Measurements from ENCODE around the gene SNRNP35.
"Not testable (repeated sequence)": the region's sequence is repeated elsewhere in the genome, so short reads cannot be mapped to it uniquely, and the experiment has no call there.

Gene SNRNP35

GRCh38 chr12:123491056-123491455 is 33.1 kb downstream of the SNRNP35 start:
- DNase-seq: no peak

DNA sequence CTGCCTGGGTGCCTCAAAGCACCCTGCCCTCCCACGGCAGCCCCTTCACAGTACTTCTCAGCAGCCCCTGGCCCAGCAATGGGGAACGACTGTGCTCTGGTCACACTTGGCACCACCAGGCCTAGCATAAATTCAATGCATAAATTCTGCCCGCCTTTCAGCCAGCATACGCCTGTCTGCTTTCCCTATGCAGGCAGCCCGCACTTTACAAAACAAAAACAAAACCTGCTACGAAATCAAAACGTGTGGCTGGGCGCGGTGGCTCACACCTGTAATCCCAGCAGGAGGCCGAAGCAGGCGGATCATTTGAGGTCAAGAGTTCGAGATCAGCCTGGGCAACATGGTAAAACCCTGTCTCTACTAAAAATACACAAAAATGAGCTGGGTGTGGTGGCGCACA is 33.5 kb downstream of the SNRNP35 start:
- DNase-seq: no peak

GRCh38 chr12:123492339-123493039 is 34.5 kb downstream of the SNRNP35 start:
- DNase-seq: peak in 1 of 2 experiments; percentile 7

DNA sequence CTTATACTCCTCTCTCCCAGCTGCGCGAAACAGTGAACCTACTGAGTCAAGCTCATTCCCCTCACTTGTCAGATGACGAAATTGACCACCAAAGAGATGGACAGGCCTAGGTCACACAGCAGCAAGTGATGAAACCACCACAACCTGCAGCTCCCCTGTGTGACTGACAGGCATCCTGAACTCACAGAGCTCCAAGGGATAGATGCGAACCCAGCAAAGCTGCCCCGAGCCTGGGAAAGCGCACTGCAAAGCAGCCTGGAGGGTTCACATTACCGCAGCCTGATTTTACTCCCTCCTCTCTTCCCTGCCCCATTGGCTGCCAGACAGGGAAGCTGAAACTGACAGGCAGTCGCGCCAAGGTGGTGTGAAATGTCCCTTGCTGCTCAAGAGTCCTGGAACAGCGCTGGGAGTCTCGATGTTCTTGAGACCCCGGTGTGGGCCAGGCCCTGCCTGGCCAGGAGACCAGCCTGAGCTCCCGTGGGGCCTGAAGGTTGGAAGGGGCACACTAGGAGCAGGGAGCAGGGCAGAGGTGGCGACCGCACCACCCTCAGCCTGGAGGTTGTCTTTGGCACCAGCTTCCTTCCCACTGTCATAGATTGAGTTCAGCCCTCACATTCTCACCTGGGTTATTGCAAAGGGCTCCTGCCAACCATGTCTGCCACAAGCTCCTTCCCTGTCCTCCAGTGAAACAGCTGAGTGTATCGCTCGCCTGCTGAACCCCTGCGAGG is 36.3 kb downstream of the SNRNP35 start:
- DNase-seq: no peak

- DNase-seq: no peak
Measured at GRCh38 chr12:123497065-123497464, 39.1 kb downstream of the SNRNP35 start.

DNA sequence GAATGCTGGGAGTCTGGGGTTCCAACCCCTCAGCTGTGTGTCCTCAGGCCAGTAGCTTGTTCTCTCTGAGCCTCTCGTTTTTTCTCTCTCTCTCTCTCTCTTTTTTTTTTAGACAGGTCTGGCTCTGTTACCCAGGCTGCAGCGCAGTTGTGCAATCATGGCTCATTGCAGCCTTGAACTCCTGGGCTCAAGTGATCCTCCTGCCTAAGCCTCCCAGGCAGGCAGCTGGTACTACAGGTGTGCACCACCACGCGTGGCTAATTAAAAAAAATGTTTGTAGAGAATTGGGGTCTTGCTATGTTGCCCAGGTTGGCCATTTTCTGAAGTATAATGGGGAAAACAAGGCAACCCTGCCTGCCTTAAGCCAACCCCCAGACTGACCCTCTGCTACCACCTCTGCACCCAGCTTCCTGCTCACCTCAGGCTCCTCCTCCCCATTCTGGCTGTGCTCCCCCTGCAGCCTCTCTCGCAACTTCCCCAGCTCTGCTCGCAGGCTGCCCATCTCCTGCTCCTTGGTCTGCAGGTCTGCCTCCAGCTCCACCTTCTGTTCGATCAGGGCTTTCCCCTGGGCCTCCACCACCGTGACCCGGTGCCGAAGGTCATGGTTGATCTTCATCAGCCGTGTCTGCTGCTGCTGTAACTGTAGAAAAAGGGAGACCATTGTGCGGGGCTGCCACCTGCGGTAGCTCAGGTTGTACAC is 40.3 kb downstream of the SNRNP35 start:
- DNase-seq: no peak

- no peak for DNase-seq
Measured at GRCh38 chr12:123499332-123499731, 41.4 kb downstream of the SNRNP35 start.

DNA sequence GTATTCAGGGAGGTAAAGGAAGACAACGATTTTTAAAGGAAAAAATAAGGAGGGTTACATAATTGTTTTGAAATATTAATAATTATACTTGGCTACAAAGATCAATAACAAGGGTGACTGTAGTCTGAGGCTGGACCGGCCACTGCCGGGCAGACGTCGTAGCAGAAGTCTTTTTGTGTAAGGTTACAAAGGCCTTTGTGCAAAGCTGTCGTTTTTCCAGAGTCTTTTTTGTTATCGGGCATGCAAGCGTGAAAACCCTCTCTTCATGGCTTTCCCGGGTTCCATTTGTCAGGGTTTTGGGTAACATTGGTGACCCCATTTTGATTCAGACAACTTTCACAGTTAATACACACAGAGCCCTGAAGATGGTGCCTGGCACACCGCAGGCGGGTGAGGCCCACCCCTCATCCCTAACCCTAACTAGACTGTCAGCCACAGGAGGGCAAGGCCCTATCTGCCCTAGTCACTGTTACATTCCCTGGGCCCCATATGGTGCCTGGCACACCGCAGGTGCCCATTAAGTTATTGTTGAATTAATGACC is 44.3 kb downstream of the SNRNP35 start:
- DNase-seq: no peak

DNA sequence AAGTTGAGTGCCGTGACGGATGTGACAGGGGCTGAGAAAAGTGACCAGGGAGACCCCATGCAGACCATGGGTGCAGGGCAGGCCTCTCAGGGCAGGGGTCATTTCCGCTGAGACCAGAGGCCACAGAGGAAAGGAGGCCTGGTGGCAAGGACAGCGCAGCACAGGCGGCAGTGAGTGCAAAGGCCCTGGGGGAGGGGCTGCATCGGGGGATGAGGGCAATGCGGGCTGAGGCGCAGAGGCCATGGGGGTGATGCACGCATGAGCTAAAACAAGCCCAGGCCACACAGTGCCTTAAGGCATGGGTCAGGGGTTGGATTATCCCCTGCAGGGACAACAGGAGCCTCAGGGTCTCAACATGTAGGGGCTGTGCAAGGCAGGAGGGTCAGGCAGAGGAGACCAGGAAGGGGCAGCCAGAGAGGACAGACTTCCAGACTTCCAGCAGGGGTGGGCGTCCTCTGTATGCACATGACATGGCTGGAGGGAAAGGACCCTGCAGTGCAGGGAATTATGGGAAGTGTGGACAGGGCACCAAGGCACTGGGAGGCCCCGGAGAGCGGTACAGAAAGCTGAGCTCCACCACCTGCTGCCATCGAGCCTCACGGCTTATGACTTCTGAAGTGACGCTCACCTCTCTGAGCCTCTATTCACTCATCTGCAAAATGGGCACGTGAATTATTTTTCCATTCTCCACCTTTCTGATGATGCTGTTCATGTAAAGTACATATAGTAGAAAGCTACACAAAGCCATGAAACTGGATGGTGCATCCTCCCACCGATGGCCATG is 48.3 kb downstream of the SNRNP35 start:
- no peak for DNase-seq

- DNase-seq: no peak
Measured at GRCh38 chr12:123506843-123507236, 48.9 kb downstream of the SNRNP35 start.

GRCh38 chr12:123512838-123513665 is 55.1 kb downstream of the SNRNP35 start:
- DNase-seq: no peak

- DNase-seq: no peak
Measured at GRCh38 chr12:123513805-123514204, 55.9 kb downstream of the SNRNP35 start.

DNA sequence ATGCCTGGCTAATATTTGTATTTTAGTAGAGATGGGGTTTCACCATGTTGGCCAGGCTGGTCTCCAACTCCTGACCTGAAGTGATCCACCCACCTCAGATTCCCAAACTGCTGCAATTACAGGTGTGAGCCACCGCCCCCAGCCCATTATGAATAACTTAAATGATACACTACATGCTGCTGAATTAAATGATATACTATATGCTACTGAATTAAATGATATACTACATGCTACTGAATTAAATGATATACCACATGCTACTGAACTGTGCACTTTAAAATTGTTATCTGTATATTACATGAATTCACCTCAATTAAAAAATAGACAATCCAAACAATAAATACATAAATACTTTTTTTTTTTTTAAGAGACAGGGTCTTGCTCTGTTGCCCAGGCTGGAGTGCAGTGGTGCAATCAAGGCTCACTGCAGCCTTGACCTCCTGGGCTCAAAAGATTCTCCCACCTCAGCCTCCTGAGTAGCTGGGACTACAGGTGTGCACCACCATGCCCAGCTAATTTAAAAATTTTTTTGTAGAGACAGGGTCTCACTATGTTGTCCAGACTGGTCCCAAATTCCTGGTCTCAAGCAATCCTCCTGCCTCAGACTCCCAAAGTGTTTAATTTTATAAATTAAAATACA is 56.8 kb downstream of the SNRNP35 start:
- DNase-seq: not testable (repeated sequence)

- DNase-seq: no peak
Measured at GRCh38 chr12:123516216-123516780, 58.4 kb downstream of the SNRNP35 start.
